ENCODE results near the gene SSC5D. TPM values are rescaled to one million over a fixed set of nuclear protein-coding genes. Genes with fewer than 3 reads are reported as not detected.

Gene SSC5D
- 10 to 100 TPM in 2 of 4 donors, 1 to 10 TPM in 2; 2.1 to 16.7 (median 9.1) TPM for total RNA-seq

DNA sequence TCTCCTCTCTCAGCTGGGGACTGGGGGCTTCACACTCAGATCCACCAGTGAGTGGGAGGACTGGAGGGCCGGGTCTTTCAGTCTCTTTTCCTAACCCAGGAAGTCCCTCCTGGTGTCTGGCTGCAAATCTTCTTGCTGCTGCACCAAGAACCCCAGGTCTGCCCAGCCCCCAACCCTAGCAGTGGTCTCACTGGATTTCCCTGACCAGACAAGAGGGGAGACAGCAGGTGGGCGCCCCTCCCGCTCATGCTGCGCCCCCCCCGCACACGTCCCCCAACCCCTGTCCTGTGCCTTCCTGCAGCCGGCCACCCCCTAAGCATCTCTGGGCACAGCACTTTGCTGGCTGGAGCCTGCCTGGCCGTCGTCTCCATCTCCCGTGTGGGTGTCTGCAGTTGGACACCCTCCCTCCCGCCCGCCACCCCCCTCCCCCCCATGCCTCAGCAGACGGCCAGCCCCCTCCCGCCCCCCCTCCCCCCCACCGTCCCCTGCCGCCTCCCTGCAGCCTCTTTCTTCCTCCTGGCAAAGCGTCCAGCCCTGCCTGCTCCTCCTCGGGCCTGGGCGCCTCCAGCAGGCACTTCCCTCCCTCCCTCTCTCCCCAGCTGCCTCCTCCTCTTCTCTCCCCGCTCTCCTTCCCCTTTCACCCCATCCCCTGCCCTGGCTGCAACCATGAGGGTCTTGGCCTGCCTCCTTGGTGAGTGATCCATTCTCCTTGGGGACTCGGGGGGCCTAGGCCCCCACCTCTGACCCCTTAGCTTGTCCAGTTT lies at the start of gene SSC5D:
Gene SSC5D, plus strand, starts transcription at position 513 of the 764 bp plus-strand sequence. Its CDS starts 154 bp downstream, at position 667.
- TF ChIP-seq, protein P1, sequence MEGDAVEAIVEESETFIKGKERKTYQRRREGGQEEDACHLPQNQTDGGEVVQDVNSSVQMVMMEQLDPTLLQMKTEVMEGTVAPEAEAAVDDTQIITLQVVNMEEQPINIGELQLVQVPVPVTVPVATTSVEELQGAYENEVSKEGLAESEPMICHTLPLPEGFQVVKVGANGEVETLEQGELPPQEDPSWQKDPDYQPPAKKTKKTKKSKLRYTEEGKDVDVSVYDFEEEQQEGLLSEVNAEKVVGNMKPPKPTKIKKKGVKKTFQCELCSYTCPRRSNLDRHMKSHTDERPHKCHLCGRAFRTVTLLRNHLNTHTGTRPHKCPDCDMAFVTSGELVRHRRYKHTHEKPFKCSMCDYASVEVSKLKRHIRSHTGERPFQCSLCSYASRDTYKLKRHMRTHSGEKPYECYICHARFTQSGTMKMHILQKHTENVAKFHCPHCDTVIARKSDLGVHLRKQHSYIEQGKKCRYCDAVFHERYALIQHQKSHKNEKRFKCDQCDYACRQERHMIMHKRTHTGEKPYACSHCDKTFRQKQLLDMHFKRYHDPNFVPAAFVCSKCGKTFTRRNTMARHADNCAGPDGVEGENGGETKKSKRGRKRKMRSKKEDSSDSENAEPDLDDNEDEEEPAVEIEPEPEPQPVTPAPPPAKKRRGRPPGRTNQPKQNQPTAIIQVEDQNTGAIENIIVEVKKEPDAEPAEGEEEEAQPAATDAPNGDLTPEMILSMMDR (IDR thresholded peaks at IDR 0.05; ENCODE audit: low read depth): no peak

DNA sequence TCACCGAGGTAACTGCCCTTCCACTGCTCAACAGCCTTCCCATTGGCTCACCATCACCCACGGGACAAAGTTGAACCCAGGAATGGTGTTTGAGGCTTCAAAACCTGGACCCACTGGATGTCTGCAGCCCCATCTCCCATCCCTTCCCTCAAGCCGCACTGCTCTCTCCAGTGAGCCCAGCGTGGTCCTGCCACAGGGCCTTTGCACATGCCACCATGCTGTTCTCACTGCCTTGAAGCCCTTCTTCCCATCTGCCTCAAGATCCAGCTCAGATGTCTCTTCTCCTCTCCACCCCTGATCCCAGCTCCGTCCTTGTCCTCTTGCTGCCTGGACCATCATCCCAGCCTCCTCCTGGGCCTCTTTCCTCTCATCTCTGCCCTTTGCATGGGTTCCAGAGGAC lies 49.2 kb upstream of the SSC5D start:
- TF ChIP-seq, protein P1 (IDR thresholded peaks at IDR 0.05; ENCODE audit: low read depth): no peak

DNA sequence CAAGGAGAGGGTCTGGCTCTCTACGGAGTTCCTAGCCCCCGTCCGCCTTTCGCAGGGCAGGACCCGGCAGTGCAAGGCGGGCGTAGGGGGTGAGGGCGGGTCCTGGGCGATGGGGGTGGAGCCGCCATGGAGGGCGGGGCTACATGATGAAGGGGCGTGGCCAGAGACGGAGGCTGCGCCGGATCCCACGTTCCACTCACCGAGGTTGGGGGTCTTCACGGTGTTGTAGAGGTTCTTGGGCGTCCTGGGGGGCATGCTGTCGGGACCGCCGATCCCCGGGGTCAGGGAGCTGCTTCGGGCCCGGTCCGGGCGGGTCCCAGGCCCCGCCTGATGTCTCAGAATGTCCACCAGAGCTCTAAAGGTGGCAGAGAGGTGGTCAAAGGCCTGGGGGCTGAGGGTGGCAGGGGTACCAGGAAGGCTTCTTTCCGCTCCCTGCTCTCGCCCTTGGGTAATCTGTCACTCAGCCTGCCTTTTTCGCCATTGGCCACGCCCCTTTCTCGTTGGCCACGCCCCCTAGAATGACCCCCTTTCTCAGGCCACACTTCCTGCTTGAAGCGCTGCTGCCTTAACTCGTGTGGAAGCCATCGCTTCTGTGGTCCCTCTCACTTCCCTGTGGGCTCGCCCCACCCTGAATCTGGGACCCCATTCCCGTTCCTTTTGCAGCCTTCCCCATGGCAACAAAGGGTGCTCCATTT lies 47.7 kb upstream of the SSC5D start:
- TF ChIP-seq, protein P1 (IDR thresholded peaks at IDR 0.05; ENCODE audit: low read depth): no peak

DNA sequence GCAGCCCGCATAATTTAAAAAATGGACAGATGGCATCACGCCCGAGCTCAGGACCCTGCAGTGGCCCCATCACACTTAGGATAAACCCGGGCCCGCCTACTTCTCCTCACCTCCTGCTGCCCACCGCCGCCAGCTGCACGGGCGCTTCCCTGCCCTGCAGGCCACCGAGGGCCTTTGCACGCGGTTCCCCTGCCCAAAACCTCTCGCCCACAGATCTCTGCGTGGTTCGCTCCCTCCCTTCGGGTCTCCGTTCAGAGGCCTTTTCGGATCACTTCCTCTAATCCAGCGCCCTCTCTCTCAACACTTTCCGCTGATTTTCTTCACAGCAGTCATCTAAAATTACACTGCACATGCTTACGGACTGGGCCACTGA lies 46.9 kb upstream of the SSC5D start:
- TF ChIP-seq, protein P1 (IDR thresholded peaks at IDR 0.05; ENCODE audit: low read depth): no peak

DNA sequence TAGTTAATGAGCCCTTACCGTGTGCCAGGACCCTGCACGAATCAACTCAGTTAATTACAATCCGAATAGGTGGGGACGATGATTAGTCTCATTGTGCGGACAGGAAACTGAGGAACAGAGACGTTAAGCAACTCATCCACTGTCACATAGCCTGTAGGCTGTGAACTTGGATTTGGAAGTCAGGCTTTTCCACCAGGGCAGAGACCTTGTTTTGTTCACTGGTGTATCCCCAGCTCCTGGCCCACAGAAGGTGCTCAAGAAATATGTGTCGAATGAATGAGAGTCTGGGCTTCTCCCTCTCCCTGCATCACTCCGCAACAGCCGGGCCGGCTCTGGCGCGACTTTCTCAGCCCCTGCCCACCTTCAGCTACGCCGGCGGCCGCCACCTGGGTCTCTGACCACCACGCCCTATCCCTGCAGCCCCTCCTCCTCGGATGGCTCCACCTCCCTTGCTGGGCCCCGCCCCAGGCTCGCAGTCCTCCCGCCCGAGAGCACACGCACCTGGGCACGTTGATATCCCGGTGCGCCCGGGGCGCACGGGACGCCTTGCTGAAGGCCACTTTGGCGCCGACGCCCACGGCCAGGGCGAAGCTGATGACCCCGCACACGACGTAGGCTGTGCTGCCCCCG lies 46.4 kb upstream of the SSC5D start:
- TF ChIP-seq, protein P1 (IDR thresholded peaks at IDR 0.05; ENCODE audit: low read depth): no peak

DNA sequence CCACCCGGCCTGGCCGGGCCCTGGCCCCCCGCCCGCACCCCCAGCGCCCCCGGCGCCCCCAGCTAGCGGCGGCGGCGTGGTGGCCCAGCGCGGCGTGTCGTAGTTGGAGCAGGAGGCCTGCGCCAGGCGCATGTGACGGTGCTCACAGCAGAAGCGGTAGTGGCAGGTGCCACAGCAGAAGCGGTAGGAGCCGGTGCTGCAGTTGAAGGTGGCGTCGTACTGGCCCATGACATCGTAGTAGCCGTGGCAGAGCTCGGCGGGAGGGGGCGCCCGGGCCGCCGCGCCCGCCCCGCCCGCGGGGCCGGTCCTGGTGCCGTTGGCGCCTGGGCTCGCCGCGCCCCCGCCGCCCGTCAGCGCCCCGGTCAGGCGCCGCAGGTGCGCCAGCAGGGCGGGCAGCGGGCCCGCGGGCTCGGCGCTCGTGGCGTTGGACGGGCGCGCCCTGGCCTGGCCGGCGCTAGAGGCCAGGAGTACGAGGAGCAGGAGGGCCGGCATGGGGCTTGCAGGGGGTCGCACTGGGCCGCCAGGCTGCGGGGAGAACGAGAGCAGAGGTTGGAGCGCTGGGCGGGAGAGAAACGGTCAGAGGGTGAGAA lies 45.8 kb upstream of the SSC5D start:
- TF ChIP-seq, protein P1 (IDR thresholded peaks at IDR 0.05; ENCODE audit: low read depth): no peak
